ENCODE measurements around the gene RUSF1.

RUSF1 gene

GRCh38 chr16:31467151-31467773, 40.9 kb downstream of the RUSF1 start:
- DNase-seq, result no peak

GRCh38 chr16:31466381-31466841, 41.8 kb downstream of the RUSF1 start:
- no peak for DNase-seq

- no peak for DNase-seq
These were observed 42.3 kb downstream of the RUSF1 start for GRCh38 chr16:31465788-31466370.

GRCh38 chr16:31464781-31465260, 43.4 kb downstream of the RUSF1 start:
- DNase-seq, result no peak

GRCh38 chr16:31464348-31464769, 43.8 kb downstream of the RUSF1 start:
- no peak for DNase-seq

GRCh38 chr16:31461921-31462804, 46.0 kb downstream of the RUSF1 start:
- DNase-seq, result no peak

- DNase-seq, result no peak
These were observed 46.8 kb downstream of the RUSF1 start for GRCh38 chr16:31461201-31461920.

- DNase-seq, result peak in 1 of 2 experiments; percentile 48
These were observed 47.6 kb downstream of the RUSF1 start for GRCh38 chr16:31460582-31461002.

GRCh38 chr16:31459687-31460581, 48.3 kb downstream of the RUSF1 start:
- DNase-seq, result peak; percentile 96 to 99

GRCh38 chr16:31458844-31459686, 49.1 kb downstream of the RUSF1 start, which contains the start of gene ARMC5:
TSS of gene ARMC5 (plus strand) at chr16:31459501. CDS start at chr16:31459525, 24 bp downstream.
- DNase-seq, result peak; percentile 95 to 98

GRCh38 chr16:31458073-31458843, 49.9 kb downstream of the RUSF1 start:
- DNase-seq, result peak; percentile 30 to 58

- no peak for DNase-seq
These were observed 51.2 kb downstream of the RUSF1 start for GRCh38 chr16:31456988-31457360.

- peak in 1 of 2 experiments; percentile 23 for DNase-seq
These were observed 52.4 kb downstream of the RUSF1 start for GRCh38 chr16:31455601-31456314.

GRCh38 chr16:31453255-31454204, 54.7 kb downstream of the RUSF1 start:
- no peak for DNase-seq

GRCh38 chr16:31452631-31453106, 55.5 kb downstream of the RUSF1 start:
- DNase-seq, result no peak

- DNase-seq, result peak in 1 of 2 experiments; percentile 78
These were observed 56.4 kb downstream of the RUSF1 start for GRCh38 chr16:31451681-31452351.

GRCh38 chr16:31451201-31451600, 57.0 kb downstream of the RUSF1 start:
- no peak for DNase-seq
